ENCODE measurements around the gene COMT.

COMT gene

DNA sequence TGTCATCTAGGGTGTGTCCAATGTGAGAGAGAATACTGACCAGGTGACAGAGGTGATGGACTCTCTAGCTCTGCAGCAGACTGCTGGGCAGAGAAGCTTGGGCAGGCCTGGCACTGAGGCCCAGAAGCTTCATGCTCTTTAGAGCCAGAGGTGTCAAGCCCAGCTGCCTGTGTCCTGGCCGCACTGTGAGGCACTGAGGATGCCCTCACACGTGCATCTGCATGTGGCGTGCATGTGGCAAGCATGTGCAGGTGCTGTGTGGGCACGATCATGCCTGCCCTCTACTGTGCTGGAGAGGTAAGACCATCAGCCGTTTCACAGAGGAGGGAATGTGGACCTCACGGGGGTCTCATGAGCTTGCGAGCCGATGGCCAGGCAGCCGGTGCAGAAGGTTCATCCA, 15.9 kb downstream of the COMT start:
- DNase-seq (ENCODE audit: low spot score), result no peak

DNA sequence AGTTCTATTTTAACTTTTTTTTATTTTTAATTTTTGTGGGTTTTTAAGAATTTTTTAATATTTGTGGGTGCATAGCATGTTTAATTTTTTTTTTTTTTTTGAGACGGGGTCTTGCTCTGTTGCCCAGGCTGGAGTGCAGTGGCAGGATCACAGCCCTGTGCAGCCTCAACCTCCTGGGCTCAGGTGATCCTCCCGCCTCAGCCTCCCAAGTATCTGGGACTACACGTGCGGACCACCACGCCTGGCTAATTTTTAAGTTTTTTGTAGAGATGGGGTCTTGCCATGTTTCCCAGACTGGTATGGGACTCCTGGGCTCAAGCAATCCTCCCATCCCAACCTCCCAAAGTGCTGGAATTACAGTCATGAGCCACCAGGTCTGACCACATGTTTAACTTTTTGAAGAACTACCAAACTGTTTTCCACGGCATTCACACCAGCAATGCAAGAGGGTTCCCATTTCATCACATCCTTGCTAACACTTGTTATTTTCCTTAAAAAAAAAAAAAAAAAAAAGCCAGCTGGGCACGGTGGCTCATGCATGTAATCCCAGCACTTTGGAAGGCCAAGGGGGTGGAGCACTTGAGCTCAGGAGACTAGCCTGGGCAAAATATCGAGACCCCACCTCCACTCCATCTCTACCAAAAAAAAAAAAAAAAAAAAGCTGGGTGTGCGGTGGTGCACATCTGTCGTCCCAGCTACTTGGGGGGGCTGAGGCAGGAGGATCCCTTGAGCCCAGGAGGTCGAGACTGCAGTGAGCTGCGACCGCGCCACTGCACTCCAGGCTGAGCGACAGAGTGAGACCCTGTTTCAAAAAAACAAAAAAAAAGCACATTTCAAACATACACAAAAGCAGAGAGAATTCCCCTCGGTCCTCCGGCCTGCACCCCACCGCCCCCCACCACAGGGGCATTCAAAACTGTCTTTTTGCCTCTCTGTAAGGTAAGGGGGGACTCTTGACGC, 16.8 kb downstream of the COMT start:
- no peak for DNase-seq (ENCODE audit: low spot score)

- DNase-seq (ENCODE audit: low spot score), result peak; percentile 98
Observed at GRCh38 chr22:19959043-19959586, 17.5 kb downstream of the COMT start.

DNA sequence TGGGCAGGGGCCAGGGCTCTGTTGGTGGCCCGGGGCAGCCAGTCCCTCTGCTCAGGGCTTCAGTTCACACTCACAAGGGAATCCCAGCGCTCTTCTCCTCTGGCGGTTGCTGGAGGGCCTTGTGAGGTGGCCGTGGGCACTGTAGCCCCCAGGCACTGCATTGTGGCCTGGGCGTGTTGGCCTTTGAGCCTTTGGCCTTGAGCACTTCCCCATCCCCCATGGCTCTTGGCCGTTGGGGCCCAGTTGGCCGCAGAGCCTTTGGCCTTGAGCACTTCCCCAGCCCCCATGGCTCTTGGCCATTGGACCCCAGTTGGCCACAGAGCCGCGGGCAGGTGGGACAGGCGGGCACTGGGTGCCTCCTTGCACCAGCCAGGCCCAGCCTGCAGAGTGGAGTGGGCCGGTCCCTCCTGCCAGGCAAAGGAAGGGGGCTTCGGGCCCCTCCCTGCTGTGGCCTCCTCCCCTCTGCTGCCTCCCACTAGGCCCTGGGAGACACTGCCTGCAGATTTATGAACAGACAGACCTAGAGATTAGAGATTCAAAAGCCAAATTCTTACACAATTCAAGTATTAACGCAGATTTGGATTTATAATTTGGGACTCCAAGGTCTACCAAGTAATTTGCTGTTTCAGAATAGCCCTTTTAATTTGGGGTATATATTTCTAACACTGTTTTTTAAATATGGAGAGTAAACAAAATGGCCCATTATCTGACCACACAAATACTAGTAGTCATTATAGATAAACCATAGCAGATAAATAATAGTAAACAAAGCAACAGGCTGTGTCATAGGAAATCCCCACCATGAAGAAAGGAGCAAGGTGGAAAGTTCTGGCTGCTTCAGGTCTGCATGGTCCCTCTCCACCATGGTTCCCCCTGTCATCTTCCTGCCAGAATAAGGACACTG, 18.3 kb downstream of the COMT start:
- DNase-seq (ENCODE audit: low spot score), result no peak

- no peak for DNase-seq (ENCODE audit: low spot score)
Observed at GRCh38 chr22:19960491-19961200, 19.1 kb downstream of the COMT start.

DNA sequence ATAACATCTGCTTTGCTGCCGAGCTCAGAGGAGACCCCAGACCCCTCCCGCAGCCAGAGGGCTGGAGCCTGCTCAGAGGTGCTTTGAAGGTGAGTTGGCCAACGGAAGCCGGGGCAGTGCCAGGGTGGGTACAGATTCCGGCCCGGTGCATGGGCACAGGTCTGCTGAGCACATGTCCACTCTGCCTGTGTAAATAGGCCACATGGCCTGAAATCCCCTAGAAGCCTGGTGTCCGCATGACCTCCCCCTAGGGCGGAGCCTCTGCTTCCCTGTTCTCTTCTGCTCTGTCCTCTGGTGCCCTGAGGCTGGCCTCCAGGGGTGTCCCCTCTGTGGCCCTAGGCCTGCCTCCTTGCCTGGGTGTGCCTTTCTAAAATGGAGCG, 19.6 kb downstream of the COMT start:
- DNase-seq (ENCODE audit: low spot score), result no peak

- no peak for DNase-seq (ENCODE audit: low spot score)
Observed at GRCh38 chr22:19961868-19962245, 20.3 kb downstream of the COMT start.

GRCh38 chr22:19962246-19962908, 20.8 kb downstream of the COMT start:
- DNase-seq (ENCODE audit: low spot score), result peak; percentile 65

- DNase-seq (ENCODE audit: low spot score), result no peak
Observed at GRCh38 chr22:19962909-19963806, 21.6 kb downstream of the COMT start.

DNA sequence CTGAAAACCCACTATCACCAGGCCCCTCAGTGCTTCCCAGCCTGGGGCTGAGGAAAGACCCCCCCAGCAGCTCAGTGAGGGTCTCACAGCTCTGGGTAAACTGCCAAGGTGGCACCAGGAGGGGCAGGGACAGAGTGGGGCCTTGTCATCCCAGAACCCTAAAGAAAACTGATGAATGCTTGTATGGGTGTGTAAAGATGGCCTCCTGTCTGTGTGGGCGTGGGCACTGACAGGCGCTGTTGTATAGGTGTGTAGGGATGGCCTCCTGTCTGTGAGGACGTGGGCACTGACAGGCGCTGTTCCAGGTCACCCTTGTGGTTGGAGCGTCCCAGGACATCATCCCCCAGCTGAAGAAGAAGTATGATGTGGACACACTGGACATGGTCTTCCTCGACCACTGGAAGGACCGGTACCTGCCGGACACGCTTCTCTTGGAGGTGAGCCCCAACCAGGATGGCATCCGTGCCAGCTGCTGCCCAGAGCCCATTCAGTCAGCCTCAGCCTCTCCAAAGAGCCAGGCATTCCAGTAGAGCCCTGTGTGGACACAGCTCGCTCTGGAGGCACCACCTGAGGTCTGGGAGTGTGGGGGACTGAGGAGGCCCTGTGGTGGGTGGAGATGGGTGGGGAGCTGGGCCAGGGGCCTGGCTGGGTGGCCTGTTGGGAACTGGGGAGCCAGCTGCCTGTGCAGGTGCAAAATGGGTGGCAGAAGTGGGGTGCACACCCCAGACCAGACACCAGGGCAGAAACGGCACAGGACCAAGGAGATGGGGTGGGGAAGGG, 22.5 kb downstream of the COMT start:
- no peak for DNase-seq (ENCODE audit: low spot score)

- DNase-seq (ENCODE audit: low spot score), result no peak
Observed at GRCh38 chr22:19964701-19965386, 23.3 kb downstream of the COMT start.

DNA sequence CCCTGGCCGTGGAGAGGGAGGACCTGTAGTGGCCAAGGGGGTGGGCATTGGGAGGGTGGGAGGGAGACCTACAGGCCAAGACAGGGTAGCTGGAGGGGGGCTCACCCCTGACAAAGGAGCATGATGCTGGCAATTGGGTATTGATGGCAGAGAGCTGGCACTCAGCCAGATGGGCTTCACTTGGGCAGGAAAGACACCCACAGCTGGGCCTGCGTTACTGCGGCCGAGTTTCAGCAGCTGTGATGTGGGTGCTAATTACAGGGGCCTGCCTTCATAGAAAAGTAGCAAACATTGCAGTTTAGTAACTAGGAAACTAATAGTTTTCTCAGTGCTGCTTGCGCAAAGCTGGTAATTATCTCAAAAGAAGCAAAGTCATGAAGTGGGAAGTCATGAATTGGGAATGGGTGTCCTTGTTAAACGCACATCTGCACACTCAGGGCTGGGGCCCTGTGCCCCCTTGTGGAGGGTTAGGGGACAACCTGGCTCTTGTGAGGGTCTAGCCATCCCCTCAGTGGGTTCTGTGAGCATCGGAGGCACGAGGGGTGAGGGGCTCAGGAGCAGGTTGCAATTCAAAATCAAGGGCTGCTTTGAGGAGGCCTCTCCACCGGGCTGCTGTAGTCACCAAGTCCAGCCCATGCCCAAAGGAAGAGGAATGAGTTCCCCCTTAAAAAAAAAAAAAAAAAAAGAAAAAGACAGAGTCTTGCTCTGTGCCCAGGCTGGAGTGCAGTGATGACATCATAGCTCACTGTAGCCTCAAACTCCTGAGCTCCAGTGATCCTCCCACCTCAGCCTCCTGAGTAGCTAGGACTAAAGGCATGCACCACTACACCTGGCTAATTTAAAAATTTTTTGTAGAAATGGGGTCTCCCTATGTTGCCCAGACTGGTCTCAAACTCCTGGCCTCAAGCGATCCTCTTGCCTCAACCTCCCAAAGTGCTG, 24.5 kb downstream of the COMT start:
- DNase-seq (ENCODE audit: low spot score), result peak; percentile 66

DNA sequence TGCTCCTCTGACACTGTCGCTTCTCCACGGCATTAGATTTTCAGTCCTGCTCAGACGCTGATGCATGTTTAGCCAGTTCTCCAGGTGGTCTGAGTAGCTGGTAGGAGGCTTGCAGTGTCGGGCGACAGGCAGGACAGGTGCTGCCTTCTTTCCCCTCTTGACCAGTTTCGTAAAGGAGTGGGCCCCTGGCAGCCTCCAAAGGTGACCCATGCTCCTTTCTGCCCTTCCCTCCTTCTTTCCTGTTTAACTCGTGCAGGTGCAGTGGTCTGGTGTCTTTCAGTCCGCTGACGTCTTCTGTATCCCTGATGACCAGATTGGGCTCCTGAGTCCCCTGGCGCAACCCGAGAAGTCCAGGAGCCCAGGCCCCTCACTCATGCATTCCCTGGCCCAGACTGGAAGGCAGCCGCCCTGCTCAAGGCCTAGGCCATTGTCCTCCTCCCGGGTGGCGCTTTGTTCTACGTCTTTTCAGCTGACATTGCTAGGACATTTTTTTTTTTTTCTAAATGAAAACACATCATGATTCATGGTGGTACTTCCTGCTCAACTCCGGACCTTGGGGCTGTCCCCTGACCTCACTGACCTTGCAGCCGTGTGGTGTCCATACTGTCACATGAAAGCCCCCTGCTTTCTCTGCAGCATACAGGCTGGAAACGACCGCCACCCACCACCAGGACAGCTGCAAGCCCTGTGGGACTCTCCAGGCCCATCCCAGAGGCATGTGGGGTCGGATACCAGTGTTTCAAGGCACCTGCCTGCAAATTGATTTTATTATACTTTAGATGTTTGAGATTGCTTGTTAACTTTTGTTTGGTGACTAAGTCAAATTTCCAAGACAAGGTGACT, 25.6 kb downstream of the COMT start:
- DNase-seq (ENCODE audit: low spot score), result no peak

DNA sequence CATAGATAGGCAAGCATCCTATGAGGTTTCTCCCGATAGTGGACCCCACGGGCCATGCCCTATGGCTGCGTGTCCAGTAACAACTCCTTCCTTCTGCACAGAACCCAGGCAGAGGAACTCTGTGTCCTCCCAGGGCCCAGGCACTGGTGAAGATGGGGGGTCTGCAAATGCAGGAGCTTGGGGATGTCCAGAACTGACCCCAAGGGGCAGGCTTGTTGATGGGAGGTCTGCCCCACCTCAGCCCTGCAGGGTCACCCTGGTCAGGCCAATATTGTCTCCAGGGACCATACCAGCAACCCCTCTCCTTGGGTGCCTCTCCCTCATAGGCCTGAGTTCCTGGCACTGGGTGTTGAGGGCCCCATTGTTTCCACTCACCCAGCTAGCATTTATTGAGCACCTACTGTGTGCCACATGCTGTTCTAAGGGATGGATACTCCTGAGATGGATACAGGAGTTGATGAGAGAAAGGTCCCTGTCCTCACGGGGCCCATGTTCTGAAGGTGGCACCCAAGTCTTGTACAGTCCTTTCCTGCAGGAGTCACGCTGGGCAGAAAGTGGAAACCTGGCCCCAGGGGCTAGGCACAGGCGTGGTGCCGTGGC, 26.4 kb downstream of the COMT start:
- DNase-seq (ENCODE audit: low spot score), result no peak

DNA sequence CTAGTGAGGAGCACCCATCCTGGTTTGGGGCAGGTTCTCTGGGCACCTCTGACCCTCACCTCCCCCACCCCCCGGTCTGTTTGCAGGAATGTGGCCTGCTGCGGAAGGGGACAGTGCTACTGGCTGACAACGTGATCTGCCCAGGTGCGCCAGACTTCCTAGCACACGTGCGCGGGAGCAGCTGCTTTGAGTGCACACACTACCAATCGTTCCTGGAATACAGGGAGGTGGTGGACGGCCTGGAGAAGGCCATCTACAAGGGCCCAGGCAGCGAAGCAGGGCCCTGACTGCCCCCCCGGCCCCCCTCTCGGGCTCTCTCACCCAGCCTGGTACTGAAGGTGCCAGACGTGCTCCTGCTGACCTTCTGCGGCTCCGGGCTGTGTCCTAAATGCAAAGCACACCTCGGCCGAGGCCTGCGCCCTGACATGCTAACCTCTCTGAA, 26.9 kb downstream of the COMT start:
- no peak for DNase-seq (ENCODE audit: low spot score)

GRCh38 chr22:19969141-19969928, 27.8 kb downstream of the COMT start:
- DNase-seq (ENCODE audit: low spot score), result no peak
